GM12878 (cell line): Measurements from ENCODE around the gene PAPSS2. TPM values are rescaled to one million over a fixed set of nuclear protein-coding genes. Genes with fewer than 3 reads are reported as not detected.

Experiments
- ATAC-seq: fragments of 200-7000 bp; cut with Tn5 transposase; 3 replicates; pipeline ENCODE4 v1.9.1; 2020; ENCODE audit warnings: mild to moderate bottlenecking, moderate library complexity
- BruUV-seq: library from RNA; stranded (reverse); fragments of 400-500 nt; replicated peaks from 2 replicates; lab custom pipeline; 2021; lab: Mats Ljungman, UMichigan
- CTCF ChIA-PET: fragments of 300-600 bp; sonication (Branson Sonifier 250); formaldehyde crosslinking; extraction: SDS; loops from one replicate; lab custom pipeline; 2021; ENCODE audit warnings: inconsistent platforms; lab: Yijun Ruan, JAX
- POLR2A ChIA-PET: fragments of 350-600 bp; formaldehyde crosslinking; extraction: SDS; loops from one replicate; lab custom pipeline; 2021; ENCODE audit warnings: inconsistent platforms; lab: Charles Lee
- RAD21 ChIA-PET: fragments of 300-600 bp; sonication (Branson Sonifier 250); formaldehyde crosslinking; loops from one replicate; lab custom pipeline; 2023; ENCODE audit warnings: antibody characterized with exemption; ENCODE audit not compliant: unreplicated experiment; lab: Charles Lee
- SMC1A ChIA-PET: fragments of 300-600 bp; sonication (Branson Sonifier 250); formaldehyde crosslinking; loops from one replicate; lab custom pipeline; 2023; ENCODE audit not compliant: unreplicated experiment, uncharacterized antibody; lab: Charles Lee
- DNase-seq: peaks from one replicate; pipeline ENCODE4 v3.0.0-alpha.2; 2011; ENCODE audit warnings: low read depth, low spot score
- FAIRE-seq: peaks from 3 replicates; lab custom pipeline; 2011; peaks lifted over from hg19 to GRCh38; lab: Jason Lieb, UNC
- H2AFZ ChIP-seq: 2 replicates; pipeline ENCODE4 v1.6.0; 2011; ENCODE audit warnings: low read depth, low read length, control low read depth; ENCODE audit not compliant: control insufficient read depth
- H3K27ac ChIP-seq: 2 replicates; pipeline ENCODE4 v1.5.1; 2011; ENCODE audit warnings: control low read depth; ENCODE audit not compliant: control insufficient read depth, insufficient read depth
- H3K27me3 ChIP-seq, 2 experiments: replicated peaks in 1 of 2; 2 replicates each; pipeline versions ENCODE4 v1.6.0 to v1.6.1; 2011; ENCODE audit warnings: low read length in 1 of 2; ENCODE audit not compliant: control insufficient read depth in 2 of 2, insufficient read depth in 2 of 2
- H3K36me3 ChIP-seq, 2 experiments: 2 replicates each; pipeline ENCODE4 v1.5.1; 2011; ENCODE audit warnings: low read length in 1 of 2; ENCODE audit not compliant: control insufficient read depth in 2 of 2, insufficient read depth in 2 of 2
- H3K4me1 ChIP-seq: 2 replicates; pipeline ENCODE4 v1.6.1; 2011; ENCODE audit warnings: mild to moderate bottlenecking, low read length, moderate library complexity, mixed read lengths; ENCODE audit not compliant: control insufficient read depth, insufficient read depth
- H3K4me2 ChIP-seq: 2 replicates; pipeline ENCODE4 v1.6.0; 2011; ENCODE audit warnings: control low read depth; ENCODE audit not compliant: control insufficient read depth, insufficient read depth
- H3K4me3 ChIP-seq: fragments of 200-600 bp; sonication (generic); 2 replicates; pipeline ENCODE4 v1.5.1; 2016
- H3K79me2 ChIP-seq: 2 replicates; pipeline ENCODE4 v1.6.0; 2011; ENCODE audit warnings: low read length; ENCODE audit not compliant: control insufficient read depth, insufficient read depth
- H3K9ac ChIP-seq: 2 replicates; pipeline ENCODE4 v1.8.0; 2011; ENCODE audit warnings: low read length, control low read depth, mixed read lengths; ENCODE audit not compliant: control insufficient read depth, insufficient read depth
- H3K9me3 ChIP-seq: replicated peaks from 3 replicates; pipeline ENCODE4 v1.5.1; 2011; ENCODE audit warnings: mild to moderate bottlenecking, low read length; ENCODE audit not compliant: control insufficient read depth, insufficient read depth
- H4K20me1 ChIP-seq: 2 replicates; pipeline ENCODE4 v1.6.0; 2011; ENCODE audit not compliant: control insufficient read depth, insufficient read depth
- CEBPB ChIP-seq, 2 experiments: fragments of 150-350 bp in 1 of 2; IDR thresholded peaks; 2 replicates each; pipeline ENCODE4 v1.6.1; 2012 to 2014; ENCODE audit warnings: low read depth in 2 of 2, low read length in 2 of 2, borderline replicate concordance in 1 of 2, inconsistent platforms in 1 of 2
- HDGF ChIP-seq: fragments of 450-650 bp; IDR thresholded peaks from 2 replicates; pipeline ENCODE4 v1.6.1; 2016; ENCODE audit warnings: antibody characterized with exemption
- JUND ChIP-seq: IDR thresholded peaks from 2 replicates; pipeline ENCODE4 v1.6.1; 2012; ENCODE audit warnings: low read depth, mild to moderate bottlenecking, low read length, improper control_type of control experiment, moderate library complexity
- KAT2A ChIP-seq: conservative IDR thresholded peaks from 2 replicates; pipeline ENCODE4 v1.6.1; 2011; ENCODE audit warnings: low read depth, low read length; ENCODE audit not compliant: control insufficient read depth
- POU2F2 ChIP-seq: IDR thresholded peaks from 3 replicates; pipeline ENCODE4 v1.6.1; 2011; ENCODE audit warnings: low read depth, mild to moderate bottlenecking, low read length, borderline replicate concordance
- YBX1 ChIP-seq: fragments of 450-650 bp; IDR thresholded peaks from 2 replicates; pipeline ENCODE4 v1.6.1; 2016; ENCODE audit warnings: antibody characterized with exemption
- YY1 ChIP-seq: IDR thresholded peaks from 2 replicates; pipeline ENCODE4 v1.6.1; 2011; ENCODE audit warnings: low read depth, mild to moderate bottlenecking, low read length
- ZZZ3 ChIP-seq: IDR thresholded peaks from 2 replicates; pipeline ENCODE4 v1.6.1; 2011; ENCODE audit warnings: low read depth; ENCODE audit not compliant: control insufficient read depth, insufficient read length
- WGBS: methylation state at CpG from one replicate; pipeline ENCODE4 v1.1.6; 2016; ENCODE audit warnings: low lambda C conversion rate; ENCODE audit not compliant: insufficient replicate concordance, insufficient coverage; ENCODE audit errors: missing lambda C conversion rate; 5-methylcytosine and 5-hydroxymethylcytosine counted together
- in situ Hi-C: fragments of 300-500 bp; cut with MboI; formaldehyde crosslinking; loops from 9 replicates; pipeline ENCODE4 v1.14.3; 2018; ENCODE audit warnings: mixed read lengths
- intact Hi-C: fragments of 100-400 bp; cut with micrococcal nuclease; formaldehyde crosslinking; loops from one replicate; pipeline ENCODE4 v1.14.2; 2022; ENCODE audit not compliant: unreplicated experiment
- polyA plus RNA-seq, 11 experiments: library from polyadenylated mRNA; depleted of rRNA in 4 of 11; unstranded in 6 of 11; stranded (reverse) in 5 of 11; fragments of >200 nt; fragmentation: Nextera tagmentation in 4 of 11; fragmentation: Illumina TruSeq in 1 of 11; extraction: Ambion mirVana in 4 of 11; extraction: Trizol in 1 of 11; gene quantifications; 1 replicate in 1 of 11; 2 replicates in 10 of 11; pipeline versions ENCODE4 v1.2.1 to v1.2.3, GENCODE V29; 2011 to 2016; ENCODE audit warnings: inconsistent platforms in 2 of 11, missing spikeins in 2 of 11, low read depth in 1 of 11
- total RNA-seq, 4 experiments: library from RNA; depleted of rRNA in 3 of 4; stranded (reverse); fragments of >200 nt in 3 of 4; fragmentation: Illumina TruSeq in 1 of 4; extraction: Trizol in 1 of 4; gene quantifications; 2 replicates each; pipeline versions ENCODE4 v1.2.1 to v1.2.3, GENCODE V29; 2013 to 2021
- TF ChIP-seq, protein P1 (sequence below): IDR thresholded peaks from 2 replicates; pipeline ENCODE4 v1.6.1; 2011; ENCODE audit warnings: borderline replicate concordance, low read depth, mild to moderate bottlenecking, moderate library complexity, mixed read lengths, low read length; ENCODE audit not compliant: insufficient read depth; ENCODE audit errors: extremely low read length
- TF ChIP-seq, protein P2 (sequence below): fragments of 450-650 bp; IDR thresholded peaks from 2 replicates; pipeline ENCODE4 v1.6.1; 2016; ENCODE audit warnings: mild to moderate bottlenecking
- TF ChIP-seq, protein P3 (sequence below): fragments of 450-650 bp; formaldehyde crosslinking; IDR thresholded peaks from 2 replicates; pipeline ENCODE4 v1.5.0; 2022; ENCODE audit warnings: mild to moderate bottlenecking, missing genetic modification characterization

PAPSS2 gene
- total and polyA plus RNA-seq, 10 of the 15 experiments (the other 5 are each of a cell fraction or from before 2014, with no cell fraction given): 0.15 to 2.1 (median 0.37) TPM

DNA sequence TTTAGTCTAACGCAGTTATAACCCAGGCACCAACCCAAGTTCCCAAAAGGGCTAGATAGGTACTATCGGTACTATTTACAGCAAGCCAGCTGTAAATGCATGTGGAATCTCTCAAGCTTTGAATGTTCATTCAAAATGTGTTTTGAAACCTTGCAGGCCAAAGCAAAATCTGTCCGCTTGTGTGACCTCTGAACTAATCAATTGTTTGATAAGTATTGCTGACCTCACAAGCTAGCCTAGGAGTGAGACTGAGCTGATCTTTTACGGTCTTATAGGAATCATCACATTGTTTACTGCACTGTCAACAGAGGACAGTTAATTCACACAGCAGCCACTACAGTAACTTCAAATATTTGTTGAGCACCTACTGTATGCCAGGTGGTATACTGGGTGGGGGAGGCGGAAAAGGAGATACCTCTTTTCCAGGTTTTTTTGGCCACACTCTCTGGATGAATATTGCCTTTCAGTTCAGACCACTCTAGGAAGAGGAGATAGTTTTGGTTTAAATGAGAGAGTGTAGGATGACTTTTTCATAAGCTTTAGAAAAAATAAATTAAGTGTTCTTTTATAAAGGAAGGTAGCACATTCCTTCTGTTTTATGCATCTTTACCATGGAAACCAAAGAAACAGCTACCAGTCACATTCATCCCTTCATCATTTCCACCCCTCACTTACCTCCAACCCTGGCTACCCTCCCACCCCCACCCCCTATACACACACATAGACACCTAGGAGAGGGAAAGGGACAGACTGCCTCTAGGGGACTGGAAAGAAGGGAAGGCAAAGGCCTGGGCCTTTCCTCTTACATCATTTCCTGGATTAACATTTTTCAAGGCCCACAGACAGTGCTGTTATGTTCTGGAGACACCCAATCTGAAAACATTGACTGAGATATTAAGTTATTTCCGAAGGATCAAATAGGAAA lies 2.4 kb downstream of the PAPSS2 start:
- no peak overlapping the region for H2AFZ ChIP-seq

More for the DNA sequence above, 2.4 kb downstream of the PAPSS2 start:
- no peak overlapping the region for H3K4me2 ChIP-seq
- H4K20me1 ChIP-seq: no peaks in the 10 kb centered on the region
- FAIRE-seq: no peak
- TF ChIP-seq YY1 (no peak), CEBPB (IDR thresholded peaks at IDR 0.05; ENCODE audit: borderline replicate concordance in 1 of 2, low read depth in 2 of 2, low read length in 2 of 2) (no peak), HDGF (no peak), KAT2A (no peak), YBX1 (no peak), JUND (no peak), ZZZ3 (no peak), POU2F2 (no peak)
- TF ChIP-seq, protein P1, sequence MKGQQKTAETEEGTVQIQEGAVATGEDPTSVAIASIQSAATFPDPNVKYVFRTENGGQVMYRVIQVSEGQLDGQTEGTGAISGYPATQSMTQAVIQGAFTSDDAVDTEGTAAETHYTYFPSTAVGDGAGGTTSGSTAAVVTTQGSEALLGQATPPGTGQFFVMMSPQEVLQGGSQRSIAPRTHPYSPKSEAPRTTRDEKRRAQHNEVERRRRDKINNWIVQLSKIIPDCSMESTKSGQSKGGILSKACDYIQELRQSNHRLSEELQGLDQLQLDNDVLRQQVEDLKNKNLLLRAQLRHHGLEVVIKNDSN: no peak
- TF ChIP-seq, protein P2, sequence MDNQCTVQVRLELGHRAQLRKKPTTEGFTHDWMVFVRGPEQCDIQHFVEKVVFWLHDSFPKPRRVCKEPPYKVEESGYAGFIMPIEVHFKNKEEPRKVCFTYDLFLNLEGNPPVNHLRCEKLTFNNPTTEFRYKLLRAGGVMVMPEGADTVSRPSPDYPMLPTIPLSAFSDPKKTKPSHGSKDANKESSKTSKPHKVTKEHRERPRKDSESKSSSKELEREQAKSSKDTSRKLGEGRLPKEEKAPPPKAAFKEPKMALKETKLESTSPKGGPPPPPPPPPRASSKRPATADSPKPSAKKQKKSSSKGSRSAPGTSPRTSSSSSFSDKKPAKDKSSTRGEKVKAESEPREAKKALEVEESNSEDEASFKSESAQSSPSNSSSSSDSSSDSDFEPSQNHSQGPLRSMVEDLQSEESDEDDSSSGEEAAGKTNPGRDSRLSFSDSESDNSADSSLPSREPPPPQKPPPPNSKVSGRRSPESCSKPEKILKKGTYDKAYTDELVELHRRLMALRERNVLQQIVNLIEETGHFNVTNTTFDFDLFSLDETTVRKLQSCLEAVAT: no peak
- TF ChIP-seq, protein P3, sequence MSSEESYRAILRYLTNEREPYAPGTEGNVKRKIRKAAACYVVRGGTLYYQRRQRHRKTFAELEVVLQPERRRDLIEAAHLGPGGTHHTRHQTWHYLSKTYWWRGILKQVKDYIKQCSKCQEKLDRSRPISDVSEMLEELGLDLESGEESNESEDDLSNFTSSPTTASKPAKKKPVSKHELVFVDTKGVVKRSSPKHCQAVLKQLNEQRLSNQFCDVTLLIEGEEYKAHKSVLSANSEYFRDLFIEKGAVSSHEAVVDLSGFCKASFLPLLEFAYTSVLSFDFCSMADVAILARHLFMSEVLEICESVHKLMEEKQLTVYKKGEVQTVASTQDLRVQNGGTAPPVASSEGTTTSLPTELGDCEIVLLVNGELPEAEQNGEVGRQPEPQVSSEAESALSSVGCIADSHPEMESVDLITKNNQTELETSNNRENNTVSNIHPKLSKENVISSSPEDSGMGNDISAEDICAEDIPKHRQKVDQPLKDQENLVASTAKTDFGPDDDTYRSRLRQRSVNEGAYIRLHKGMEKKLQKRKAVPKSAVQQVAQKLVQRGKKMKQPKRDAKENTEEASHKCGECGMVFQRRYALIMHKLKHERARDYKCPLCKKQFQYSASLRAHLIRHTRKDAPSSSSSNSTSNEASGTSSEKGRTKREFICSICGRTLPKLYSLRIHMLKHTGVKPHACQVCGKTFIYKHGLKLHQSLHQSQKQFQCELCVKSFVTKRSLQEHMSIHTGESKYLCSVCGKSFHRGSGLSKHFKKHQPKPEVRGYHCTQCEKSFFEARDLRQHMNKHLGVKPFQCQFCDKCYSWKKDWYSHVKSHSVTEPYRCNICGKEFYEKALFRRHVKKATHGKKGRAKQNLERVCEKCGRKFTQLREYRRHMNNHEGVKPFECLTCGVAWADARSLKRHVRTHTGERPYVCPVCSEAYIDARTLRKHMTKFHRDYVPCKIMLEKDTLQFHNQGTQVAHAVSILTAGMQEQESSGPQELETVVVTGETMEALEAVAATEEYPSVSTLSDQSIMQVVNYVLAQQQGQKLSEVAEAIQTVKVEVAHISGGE (CRISPR knock-in tag): no peak
- H3K79me2 ChIP-seq: no peaks in the 10 kb centered on the region
- no peak overlapping the region for H3K9ac ChIP-seq
- SMC1A ChIA-PET: interaction anchor here (0.7 kb wide), 1 partner anchor 32 kb away, joined by 3 read pairs; no protein-coding TSS in a partner anchor
- H3K27me3 ChIP-seq: peaks cover 3 to 4% of the 10 kb centered on the region in 2 experiments
- in situ Hi-C loops: no loop called here
- H3K4me1 ChIP-seq: no peaks in the 10 kb centered on the region; the same call in 1 of the 2 replicates
- no peak for ATAC-seq
- no TSS peak for BruUV-seq
- DNase-seq: no peak
- CTCF ChIA-PET: interaction anchor here (0.8 to 1.6 kb wide), 2 partner anchors 72 to 927 kb away, joined by 3 to 4 read pairs; no protein-coding TSS in a partner anchor
- POLR2A ChIA-PET: no interaction called here
- no peak overlapping the region for H3K27ac ChIP-seq
- no peaks in the 10 kb centered on the region for H3K36me3 ChIP-seq
- H3K9me3 ChIP-seq: no peaks in the 10 kb centered on the region
- RAD21 ChIA-PET: interaction anchor here (0.6 kb wide), 1 partner anchor 123 kb away, joined by 4 read pairs; no protein-coding TSS in a partner anchor
- intact Hi-C loops: no loop called here
- H3K4me3 ChIP-seq: no peak overlapping the region
- WGBS: 82% methylated on average over 6 of the region's 6 CpGs
